ENCODE results near the gene RPS15A. TPM values are rescaled to one million over a fixed set of nuclear protein-coding genes. Genes with fewer than 3 reads are reported as not detected.
"Not testable (repeated sequence)": the region's sequence is repeated elsewhere in the genome, so short reads cannot be mapped to it uniquely, and the experiment has no call there.

Gene RPS15A
- total RNA-seq, 1 donor from 2014 or later = 1,627 TPM

GRCh38 chr16:18782697-18783429 lies 7.3 kb downstream of the RPS15A start:
- Mint-ChIP-seq H3K9me3 (ENCODE audit: unreplicated experiment) (no peaks in the 10 kb centered on the region), H3K36me3 (ENCODE audit: low read depth, unreplicated experiment) (peaks cover 32% of the 10 kb centered on the region), H3K4me3 (ENCODE audit: unreplicated experiment) (no peak overlapping the region), H3K27me3 (ENCODE audit: unreplicated experiment) (no peaks in the 10 kb centered on the region), H3K27ac (ENCODE audit: unreplicated experiment) (no peak overlapping the region), H3K4me1 (ENCODE audit: unreplicated experiment) (peaks cover 17% of the 10 kb centered on the region)
- TF ChIP-seq CTCF (IDR thresholded peaks at IDR 0.05; ENCODE audit: unreplicated experiment) = no peak
- no peak for DNase-seq (ENCODE audit: low spot score)

GRCh38 chr16:18781232-18781631 lies 8.9 kb downstream of the RPS15A start:
- not testable (repeated sequence) for H3K27ac Mint-ChIP-seq (ENCODE audit: unreplicated experiment); H3K9me3 Mint-ChIP-seq (ENCODE audit: unreplicated experiment); DNase-seq (ENCODE audit: low spot score); H3K4me3 Mint-ChIP-seq (ENCODE audit: unreplicated experiment); H3K27me3 Mint-ChIP-seq (ENCODE audit: unreplicated experiment); H3K4me1 Mint-ChIP-seq (ENCODE audit: unreplicated experiment)
- H3K36me3 Mint-ChIP-seq (ENCODE audit: low read depth, unreplicated experiment) = peaks cover 22% of the 10 kb centered on the region

GRCh38 chr16:18780460-18781026 lies 9.6 kb downstream of the RPS15A start:
- not testable (repeated sequence) for H3K4me1 Mint-ChIP-seq (ENCODE audit: unreplicated experiment); H3K4me3 Mint-ChIP-seq (ENCODE audit: unreplicated experiment); H3K27me3 Mint-ChIP-seq (ENCODE audit: unreplicated experiment); H3K9me3 Mint-ChIP-seq (ENCODE audit: unreplicated experiment); H3K27ac Mint-ChIP-seq (ENCODE audit: unreplicated experiment); DNase-seq (ENCODE audit: low spot score)
- peaks cover 17% of the 10 kb centered on the region for H3K36me3 Mint-ChIP-seq (ENCODE audit: low read depth, unreplicated experiment)

- H3K27ac Mint-ChIP-seq (ENCODE audit: unreplicated experiment); H3K4me1 Mint-ChIP-seq (ENCODE audit: unreplicated experiment); H3K4me3 Mint-ChIP-seq (ENCODE audit: unreplicated experiment); DNase-seq (ENCODE audit: low spot score); H3K27me3 Mint-ChIP-seq (ENCODE audit: unreplicated experiment); H3K36me3 Mint-ChIP-seq (ENCODE audit: low read depth, unreplicated experiment); H3K9me3 Mint-ChIP-seq (ENCODE audit: unreplicated experiment): not testable (repeated sequence)
These were observed 12.5 kb downstream of the RPS15A start for GRCh38 chr16:18777664-18778063.

- H3K27me3 Mint-ChIP-seq (ENCODE audit: unreplicated experiment); H3K4me1 Mint-ChIP-seq (ENCODE audit: unreplicated experiment); H3K4me3 Mint-ChIP-seq (ENCODE audit: unreplicated experiment); H3K9me3 Mint-ChIP-seq (ENCODE audit: unreplicated experiment); DNase-seq (ENCODE audit: low spot score); H3K36me3 Mint-ChIP-seq (ENCODE audit: low read depth, unreplicated experiment); H3K27ac Mint-ChIP-seq (ENCODE audit: unreplicated experiment): not testable (repeated sequence)
These were observed 13.8 kb downstream of the RPS15A start for GRCh38 chr16:18776334-18776733.

- not testable (repeated sequence) for H3K9me3 Mint-ChIP-seq (ENCODE audit: unreplicated experiment); H3K27ac Mint-ChIP-seq (ENCODE audit: unreplicated experiment); H3K36me3 Mint-ChIP-seq (ENCODE audit: low read depth, unreplicated experiment); DNase-seq (ENCODE audit: low spot score); H3K4me3 Mint-ChIP-seq (ENCODE audit: unreplicated experiment); H3K27me3 Mint-ChIP-seq (ENCODE audit: unreplicated experiment); H3K4me1 Mint-ChIP-seq (ENCODE audit: unreplicated experiment)
These were observed 15.5 kb downstream of the RPS15A start for GRCh38 chr16:18774651-18775050.

- H3K4me1 Mint-ChIP-seq (ENCODE audit: unreplicated experiment); DNase-seq (ENCODE audit: low spot score); H3K36me3 Mint-ChIP-seq (ENCODE audit: low read depth, unreplicated experiment); H3K27ac Mint-ChIP-seq (ENCODE audit: unreplicated experiment); H3K9me3 Mint-ChIP-seq (ENCODE audit: unreplicated experiment); H3K27me3 Mint-ChIP-seq (ENCODE audit: unreplicated experiment); H3K4me3 Mint-ChIP-seq (ENCODE audit: unreplicated experiment): not testable (repeated sequence)
These were observed 18.0 kb downstream of the RPS15A start for GRCh38 chr16:18772171-18772570.

GRCh38 chr16:18770336-18770962 lies 19.7 kb downstream of the RPS15A start:
- not testable (repeated sequence) for H3K9me3 Mint-ChIP-seq (ENCODE audit: unreplicated experiment); H3K4me1 Mint-ChIP-seq (ENCODE audit: unreplicated experiment); H3K27me3 Mint-ChIP-seq (ENCODE audit: unreplicated experiment); H3K4me3 Mint-ChIP-seq (ENCODE audit: unreplicated experiment); H3K36me3 Mint-ChIP-seq (ENCODE audit: low read depth, unreplicated experiment); DNase-seq (ENCODE audit: low spot score); H3K27ac Mint-ChIP-seq (ENCODE audit: unreplicated experiment)

- H3K9me3 Mint-ChIP-seq (ENCODE audit: unreplicated experiment); H3K4me3 Mint-ChIP-seq (ENCODE audit: unreplicated experiment); H3K27ac Mint-ChIP-seq (ENCODE audit: unreplicated experiment); H3K36me3 Mint-ChIP-seq (ENCODE audit: low read depth, unreplicated experiment); DNase-seq (ENCODE audit: low spot score); H3K4me1 Mint-ChIP-seq (ENCODE audit: unreplicated experiment); H3K27me3 Mint-ChIP-seq (ENCODE audit: unreplicated experiment): not testable (repeated sequence)
These were observed 22.9 kb downstream of the RPS15A start for GRCh38 chr16:18767217-18767616.

- not testable (repeated sequence) for DNase-seq (ENCODE audit: low spot score); H3K27ac Mint-ChIP-seq (ENCODE audit: unreplicated experiment); H3K27me3 Mint-ChIP-seq (ENCODE audit: unreplicated experiment); H3K4me3 Mint-ChIP-seq (ENCODE audit: unreplicated experiment); H3K9me3 Mint-ChIP-seq (ENCODE audit: unreplicated experiment); H3K4me1 Mint-ChIP-seq (ENCODE audit: unreplicated experiment); H3K36me3 Mint-ChIP-seq (ENCODE audit: low read depth, unreplicated experiment)
These were observed 27.4 kb downstream of the RPS15A start for GRCh38 chr16:18762713-18763112.
